HTERT RPE-1 (cell line): ENCODE results near the gene CREBBP.

Source experiments
- in situ Hi-C: fragments of 300-500 bp; cut with MboI; formaldehyde crosslinking; loops from 4 replicates; pipeline ENCODE4 v1.14.3; 2020; ENCODE audit warnings: low sequenced_read_pairs

Gene CREBBP

DNA sequence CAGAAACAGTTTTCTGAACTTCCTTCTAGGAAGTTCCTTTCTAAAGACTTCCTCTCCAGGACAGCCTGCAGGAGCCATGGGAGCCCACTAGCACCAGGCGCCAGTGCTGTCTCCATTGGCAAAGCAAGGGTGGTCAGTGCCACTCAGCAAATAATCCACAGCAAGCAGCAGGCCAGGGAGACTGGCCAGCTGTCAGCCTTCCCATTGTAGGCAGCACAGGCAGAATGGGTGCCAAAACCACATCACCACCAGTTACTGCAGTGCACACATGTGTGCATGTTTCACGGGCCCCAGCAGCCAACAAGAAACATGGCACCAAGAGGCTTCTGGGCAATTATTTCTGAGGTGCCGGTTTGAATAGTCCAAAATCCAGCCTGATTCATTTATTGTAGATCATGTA, 199.3 kb downstream of the CREBBP start:
- in situ Hi-C loops = no loop called here

DNA sequence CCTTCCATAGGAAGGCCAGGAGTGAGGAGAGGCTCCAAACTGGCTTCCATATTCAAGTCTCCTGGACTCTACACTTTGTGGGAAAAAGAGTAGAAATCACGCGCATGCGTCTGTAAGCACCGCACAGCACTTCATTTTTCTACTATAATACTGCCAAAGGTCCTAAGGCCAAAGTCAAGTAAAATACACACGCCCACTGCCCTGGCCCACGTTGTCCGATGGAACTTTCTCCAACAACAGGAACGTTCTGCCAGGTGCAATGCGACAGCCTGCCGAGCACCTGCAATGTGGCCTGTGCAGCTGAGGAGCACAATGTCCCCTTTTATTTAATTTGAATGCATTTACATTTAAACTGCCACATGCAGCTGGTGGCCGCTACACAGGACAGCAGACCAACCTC, 202.5 kb downstream of the CREBBP start:
- in situ Hi-C loops = no loop called here

DNA sequence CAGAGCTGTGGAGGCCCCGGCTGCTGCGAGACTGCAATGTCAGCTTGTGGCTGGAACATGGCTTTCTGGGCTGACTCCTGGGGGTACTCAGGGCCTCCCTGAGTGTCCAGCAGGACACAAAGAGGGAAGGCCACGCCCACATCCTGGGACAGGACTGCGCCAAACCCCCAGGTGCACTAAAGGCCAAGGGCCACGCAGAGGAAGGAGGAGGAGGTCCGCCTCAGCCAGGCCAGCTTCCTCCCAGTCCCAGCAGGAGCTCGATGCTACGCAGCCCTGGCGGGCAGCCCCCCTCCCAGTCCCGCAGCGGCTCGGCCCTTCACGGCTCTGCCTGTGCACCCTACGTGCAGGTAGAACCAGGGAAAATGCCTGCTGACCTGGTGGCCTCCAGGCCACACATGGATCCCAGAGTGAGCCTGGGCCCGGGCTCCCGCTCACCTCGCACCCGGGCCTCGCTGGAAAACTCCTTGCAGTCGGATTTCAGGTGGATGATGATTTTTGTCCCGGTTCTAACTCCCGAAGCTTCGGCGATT, 204.8 kb downstream of the CREBBP start:
- in situ Hi-C loops = no loop called here
